HCT116 (cell line): ENCODE results near the gene DNAL4. TPM values are rescaled to one million over a fixed set of nuclear protein-coding genes. Genes with fewer than 3 reads are reported as not detected.

Experiments
- ATAC-seq: fragments of 200-7000 bp; cut with Tn5 transposase; 2 replicates; pipeline ENCODE4 v1.9.1; 2020; ENCODE audit warnings: mild to moderate bottlenecking, moderate library complexity
- BruUV-seq: library from RNA; stranded (reverse); fragments of 400-500 nt; replicated peaks from 2 replicates; lab custom pipeline; 2021; lab: Mats Ljungman, UMichigan
- CTCF ChIA-PET: fragments of 300-600 bp; sonication (Branson Sonifier 250); formaldehyde crosslinking; loops from one replicate; lab custom pipeline; 2021; ENCODE audit warnings: antibody characterized with exemption; lab: Charles Lee
- POLR2A ChIA-PET: fragments of 300-600, 350-600 bp; sonication (Branson Sonifier 250); formaldehyde crosslinking; loops from one replicate; lab custom pipeline; 2021; ENCODE audit warnings: antibody characterized with exemption; lab: Charles Lee
- RAD21 ChIA-PET, 2 experiments: fragments of 300-600 bp; sonication (Branson Sonifier 250); formaldehyde crosslinking; loops; one replicate each; lab custom pipeline; 2023; ENCODE audit warnings: low total read pairs in 2 of 2; ENCODE audit not compliant: uncharacterized antibody in 2 of 2, unreplicated experiment in 2 of 2, low non-redundant PET in 1 of 2; lab: Charles Lee
- DNase-seq: peaks from one replicate; pipeline ENCODE4 v3.0.0-alpha.2; 2010; ENCODE audit warnings: low read depth, low spot score
- H2AFZ ChIP-seq: fragments of 200-600 bp; shearing (Covaris generic), sonication (generic); 2 replicates; pipeline ENCODE4 v1.6.1; 2017; ENCODE audit warnings: low read depth, mixed run types, mixed read lengths, antibody characterized with exemption, low read length; ENCODE audit not compliant: poor library complexity, severe bottlenecking
- H3K27ac ChIP-seq: 2 replicates; pipeline ENCODE4 v1.5.1; 2012; ENCODE audit warnings: low read depth, low read length
- H3K27me3 ChIP-seq: fragments of 200-600 bp; sonication (generic); 2 replicates; pipeline ENCODE4 v1.6.1; 2016; ENCODE audit warnings: mixed run types, low read length, mixed read lengths; ENCODE audit not compliant: insufficient read depth
- H3K36me3 ChIP-seq, 2 experiments: fragments of 200-500 bp in 1 of 2; fragments of 200-600 bp in 1 of 2; sonication (Bioruptor generic) in 1 of 2; sonication (generic) in 1 of 2; 2 replicates each; pipeline versions ENCODE4 v1.5.1 to v1.6.1; 2014 to 2016; ENCODE audit warnings: low read length in 2 of 2, inconsistent platforms in 1 of 2, mixed read lengths in 1 of 2, mixed run types in 1 of 2; ENCODE audit not compliant: insufficient read depth in 2 of 2, control insufficient read depth in 1 of 2
- H3K4me1 ChIP-seq, 2 experiments: fragments of 200-600 bp in 1 of 2; sonication (generic) in 1 of 2; 2 replicates each; pipeline versions ENCODE4 v1.5.1 to v1.6.1; 2012 to 2017; ENCODE audit warnings: low read length in 2 of 2, inconsistent platforms in 1 of 2, mild to moderate bottlenecking in 1 of 2, mixed read lengths in 1 of 2, mixed run types in 1 of 2, moderate library complexity in 1 of 2; ENCODE audit not compliant: insufficient read depth in 2 of 2, control insufficient read depth in 1 of 2
- H3K4me2 ChIP-seq: fragments of 200-600 bp; sonication (generic); 2 replicates; pipeline ENCODE4 v1.6.1; 2017; ENCODE audit warnings: mixed run types, low read length, mixed read lengths
- H3K4me3 ChIP-seq, 2 experiments: fragments of 200-600 bp in 1 of 2; sonication (generic) in 1 of 2; replicated peaks in 1 of 2; 2 replicates each; pipeline ENCODE4 v1.5.1; 2011 to 2016; ENCODE audit warnings: low read length in 2 of 2, control low read depth in 1 of 2, low read depth in 1 of 2, mild to moderate bottlenecking in 1 of 2, mixed read lengths in 1 of 2, mixed run types in 1 of 2
- H3K79me2 ChIP-seq: fragments of 200-600 bp; sonication (generic); 2 replicates; pipeline ENCODE4 v1.6.1; 2017; ENCODE audit warnings: mild to moderate bottlenecking, mixed run types, low read length, moderate library complexity, mixed read lengths; ENCODE audit not compliant: insufficient read depth
- H3K9ac ChIP-seq: fragments of 200-600 bp; sonication (generic); 2 replicates; pipeline ENCODE4 v1.6.1; 2016; ENCODE audit warnings: low read length, mixed read lengths
- H3K9me2 ChIP-seq: fragments of 200-600 bp; sonication (generic), shearing (Covaris generic); 2 replicates; pipeline ENCODE4 v1.6.1; 2017; ENCODE audit warnings: mixed run types, mild to moderate bottlenecking, moderate library complexity; ENCODE audit not compliant: insufficient read depth
- H3K9me3 ChIP-seq, 2 experiments: fragments of 200-500 bp in 1 of 2; fragments of 200-600 bp in 1 of 2; sonication (Bioruptor generic) in 1 of 2; sonication (generic) in 1 of 2; 2 replicates each; pipeline ENCODE4 v1.6.1; 2014 to 2017; ENCODE audit warnings: low read length in 2 of 2, mixed read lengths in 2 of 2, inconsistent platforms in 1 of 2, low read depth in 1 of 2, mild to moderate bottlenecking in 1 of 2, mixed run types in 1 of 2, moderate library complexity in 1 of 2; ENCODE audit not compliant: control insufficient read depth in 1 of 2, insufficient read depth in 1 of 2
- H4K20me1 ChIP-seq: fragments of 200-600 bp; sonication (generic), shearing (Covaris generic); 2 replicates; pipeline ENCODE4 v1.6.1; 2017; ENCODE audit warnings: mixed run types, mild to moderate bottlenecking, moderate library complexity; ENCODE audit not compliant: insufficient read depth
- ATF3 ChIP-seq: IDR thresholded peaks from 2 replicates; pipeline ENCODE4 v1.6.1; 2012
- CBX3 ChIP-seq: IDR thresholded peaks from 2 replicates; pipeline ENCODE4 v1.6.1; 2012; ENCODE audit warnings: low read depth
- CEBPB ChIP-seq: IDR thresholded peaks from 2 replicates; pipeline ENCODE4 v1.6.1; 2012; ENCODE audit warnings: low read depth
- ELF1 ChIP-seq: IDR thresholded peaks from 2 replicates; pipeline ENCODE4 v1.6.1; 2012; ENCODE audit warnings: low read depth, borderline replicate concordance
- EZH2phosphoT487 ChIP-seq: fragments of 200-600 bp; IDR thresholded peaks from 2 replicates; pipeline ENCODE4 v1.6.1; 2018; ENCODE audit warnings: antibody characterized with exemption, borderline replicate concordance
- MAX ChIP-seq: IDR thresholded peaks from 2 replicates; pipeline ENCODE4 v1.6.1; 2012
- REST ChIP-seq: IDR thresholded peaks from 2 replicates; pipeline ENCODE4 v1.6.1; 2012; ENCODE audit warnings: low read depth
- SP1 ChIP-seq: IDR thresholded peaks from 2 replicates; pipeline ENCODE4 v1.6.1; 2012; ENCODE audit warnings: low read depth
- YY1 ChIP-seq: IDR thresholded peaks from 2 replicates; pipeline ENCODE4 v1.6.1; 2011; ENCODE audit warnings: low read length, low read depth, moderate library complexity, mild to moderate bottlenecking; ENCODE audit not compliant: insufficient replicate concordance; ENCODE audit errors: extremely low read depth
- ZBTB33 ChIP-seq: IDR thresholded peaks from 2 replicates; pipeline ENCODE4 v1.6.1; 2011; ENCODE audit warnings: mild to moderate bottlenecking, low read length, moderate library complexity; ENCODE audit not compliant: insufficient replicate concordance; ENCODE audit errors: extremely low read depth
- ZFX ChIP-seq: fragments of 450-650 bp; IDR thresholded peaks from 2 replicates; pipeline ENCODE4 v1.6.1; 2017
- ZNF274 ChIP-seq: fragments of 200-500 bp; sonication (Bioruptor generic); IDR thresholded peaks from 2 replicates; pipeline ENCODE4 v1.6.1; 2014; ENCODE audit warnings: mild to moderate bottlenecking, low read depth, low read length, inconsistent platforms
- intact Hi-C: fragments of 100-400 bp; cut with micrococcal nuclease; formaldehyde crosslinking; loops from 2 replicates; pipeline ENCODE4 v1.10.0; 2022
- total RNA-seq: library from RNA; stranded (reverse); gene quantifications from one replicate; pipeline ENCODE4 v1.2.1, GENCODE V29; 2021; ENCODE audit not compliant: unreplicated experiment

Gene DNAL4
- total RNA-seq, 1 experiment from 2014 or later, result 18.3 TPM

GRCh38 chr22:38728871-38729796 lies 64.8 kb downstream of the DNAL4 start:
- Histone ChIP-seq H3K4me1 (no peaks in the 10 kb centered on the region), H4K20me1 (no peaks in the 10 kb centered on the region), H3K9ac (no peak overlapping the region), H3K4me2 (no peak overlapping the region), H3K36me3 (peaks cover 49 to 50% of the 10 kb centered on the region in 2 experiments; a peak in 3 of 4 replicates), H2AFZ (no peak overlapping the region), H3K9me2 (no peaks in the 10 kb centered on the region), H3K4me3 (no peak overlapping the region), H3K79me2 (no peaks in the 10 kb centered on the region), H3K27ac (no peak overlapping the region), H3K9me3 (no peaks in the 10 kb centered on the region), H3K27me3 (no peaks in the 10 kb centered on the region)
- TF ChIP-seq ZFX (no peak), CEBPB (no peak), MAX (no peak), SP1 (no peak), ATF3 (no peak), ZBTB33 (no peak), CBX3 (no peak), REST (no peak), ELF1 (no peak), YY1 (no peak), EZH2phosphoT487 (no peak), ZNF274 (no peak)
- CTCF ChIA-PET, result no interaction called here
- intact Hi-C loops, result no loop called here
- POLR2A ChIA-PET, result no interaction called here
- ATAC-seq (no peak), DNase-seq (no peak)
- no TSS peak for BruUV-seq
- RAD21 ChIA-PET, result no interaction called here
